ENCODE results near the gene OR4D5. TPM values are rescaled to one million over a fixed set of nuclear protein-coding genes. Genes with fewer than 3 reads are reported as not detected.

Gene OR4D5
- total and polyA plus RNA-seq, 4 donors = 0.19 TPM; not detected in 3

DNA sequence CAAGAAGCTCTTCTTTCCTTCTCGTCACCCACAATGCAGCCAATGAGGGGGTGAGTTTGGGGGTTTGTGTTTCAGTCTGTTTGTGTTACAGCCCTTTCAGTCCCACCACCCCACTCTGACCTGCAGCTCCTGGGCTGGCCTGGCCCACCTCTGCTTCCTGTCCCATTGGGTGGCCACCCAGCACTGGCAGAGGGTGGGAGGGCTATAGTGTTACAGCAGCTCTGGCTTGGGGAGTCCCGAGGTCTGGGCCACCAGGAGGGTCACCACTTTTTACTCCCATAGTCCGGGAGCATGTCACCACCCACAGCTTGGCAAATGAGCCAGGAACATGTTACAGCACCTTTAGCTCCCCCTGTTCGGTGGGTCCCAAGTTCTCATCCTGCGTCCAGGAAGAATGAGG lies 39.9 kb downstream of the OR4D5 start:
- no peaks in the 10 kb centered on the region for H3K36me3 ChIP-seq (ENCODE audit: control insufficient read depth in 4 of 4, insufficient read depth in 3 of 4, low read depth in 1 of 4, low read length in 3 of 4)
- H3K27me3 ChIP-seq (ENCODE audit: control insufficient read depth in 4 of 4, insufficient read depth in 4 of 4, low read length in 3 of 4) = no peaks in the 10 kb centered on the region
- TF ChIP-seq, protein P1, sequence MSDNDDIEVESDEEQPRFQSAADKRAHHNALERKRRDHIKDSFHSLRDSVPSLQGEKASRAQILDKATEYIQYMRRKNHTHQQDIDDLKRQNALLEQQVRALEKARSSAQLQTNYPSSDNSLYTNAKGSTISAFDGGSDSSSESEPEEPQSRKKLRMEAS (IDR thresholded peaks at IDR 0.05) = no peak
- TF ChIP-seq SP1 (IDR thresholded peaks at IDR 0.05) = no peak
- TF ChIP-seq, protein P2, sequence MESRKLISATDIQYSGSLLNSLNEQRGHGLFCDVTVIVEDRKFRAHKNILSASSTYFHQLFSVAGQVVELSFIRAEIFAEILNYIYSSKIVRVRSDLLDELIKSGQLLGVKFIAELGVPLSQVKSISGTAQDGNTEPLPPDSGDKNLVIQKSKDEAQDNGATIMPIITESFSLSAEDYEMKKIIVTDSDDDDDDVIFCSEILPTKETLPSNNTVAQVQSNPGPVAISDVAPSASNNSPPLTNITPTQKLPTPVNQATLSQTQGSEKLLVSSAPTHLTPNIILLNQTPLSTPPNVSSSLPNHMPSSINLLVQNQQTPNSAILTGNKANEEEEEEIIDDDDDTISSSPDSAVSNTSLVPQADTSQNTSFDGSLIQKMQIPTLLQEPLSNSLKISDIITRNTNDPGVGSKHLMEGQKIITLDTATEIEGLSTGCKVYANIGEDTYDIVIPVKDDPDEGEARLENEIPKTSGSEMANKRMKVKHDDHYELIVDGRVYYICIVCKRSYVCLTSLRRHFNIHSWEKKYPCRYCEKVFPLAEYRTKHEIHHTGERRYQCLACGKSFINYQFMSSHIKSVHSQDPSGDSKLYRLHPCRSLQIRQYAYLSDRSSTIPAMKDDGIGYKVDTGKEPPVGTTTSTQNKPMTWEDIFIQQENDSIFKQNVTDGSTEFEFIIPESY (IDR thresholded peaks at IDR 0.05) = no peak
- no peaks in the 10 kb centered on the region for H3K9me3 ChIP-seq (ENCODE audit: control insufficient read depth in 4 of 4, low read length in 3 of 4)
- no peak for DNase-seq (ENCODE audit: low spot score)
- no peaks in the 10 kb centered on the region for H3K4me1 ChIP-seq (ENCODE audit: control insufficient read depth in 4 of 4, insufficient read depth in 4 of 4, low read length in 3 of 4)
- H3K4me3 ChIP-seq (ENCODE audit: low read depth in 1 of 3, low read length in 3 of 3) = no peak overlapping the region
- H3K27ac ChIP-seq (ENCODE audit: low read depth in 1 of 2, low read length in 2 of 2) = no peak overlapping the region
- no peak overlapping the region for H3K9ac ChIP-seq (ENCODE audit: low read depth in 1 of 2, low read length in 2 of 2)
- WGBS = 78% methylated on average over 5 of the region's 5 CpGs

Other genes with a start within 250 kb of the OR4D5 start
- gene ZNF202, start 198.0 kb upstream of the OR4D5 start, total RNA-seq = 1 to 10 TPM; 4.6 to 5.1 TPM
- gene ZNF202, start 198.0 kb upstream of the OR4D5 start, polyA plus RNA-seq = 1 to 10 TPM; 1.2 to 2.0 TPM
- gene OR6X1, start 185.1 kb upstream of the OR4D5 start, total RNA-seq = not detected
- gene OR6X1, start 185.1 kb upstream of the OR4D5 start, polyA plus RNA-seq = not detected
- not detected for gene OR6M1, start 133.3 kb upstream of the OR4D5 start, total RNA-seq
- gene OR6M1, start 133.3 kb upstream of the OR4D5 start, polyA plus RNA-seq = not detected
- gene TMEM225, start 53.9 kb upstream of the OR4D5 start, total RNA-seq = not detected
- not detected for gene TMEM225, start 53.9 kb upstream of the OR4D5 start, polyA plus RNA-seq
- under 1 TPM in 1 of 2 donors, not detected in 1; 0.14 TPM for gene OR8D4, start 37.5 kb upstream of the OR4D5 start, total RNA-seq
- gene OR8D4, start 37.5 kb upstream of the OR4D5 start, polyA plus RNA-seq = not detected
- gene OR6T1, start 4.2 kb downstream of the OR4D5 start, total RNA-seq = not detected
- gene OR6T1, start 4.2 kb downstream of the OR4D5 start, polyA plus RNA-seq = not detected
- gene OR10S1, start 38.2 kb downstream of the OR4D5 start, total RNA-seq = not detected
- gene OR10S1, start 38.2 kb downstream of the OR4D5 start, polyA plus RNA-seq = not detected
- not detected for gene OR10G6, start 55.5 kb downstream of the OR4D5 start, total RNA-seq
- gene OR10G6, start 55.5 kb downstream of the OR4D5 start, polyA plus RNA-seq = not detected
- gene OR10G4, start 73.4 kb downstream of the OR4D5 start, total RNA-seq = not detected
- not detected for gene OR10G4, start 73.4 kb downstream of the OR4D5 start, polyA plus RNA-seq
- gene OR10G9, start 83.4 kb downstream of the OR4D5 start, total RNA-seq = not detected
- gene OR10G9, start 83.4 kb downstream of the OR4D5 start, polyA plus RNA-seq = not detected
- not detected for gene OR10G8, start 87.2 kb downstream of the OR4D5 start, total RNA-seq
- gene OR10G8, start 87.2 kb downstream of the OR4D5 start, polyA plus RNA-seq = not detected
- not detected for gene OR10G7, start 101.7 kb downstream of the OR4D5 start, total RNA-seq
- gene OR10G7, start 101.7 kb downstream of the OR4D5 start, polyA plus RNA-seq = not detected
- 1 to 10 TPM; 2.3 to 5.7 TPM for gene VWA5A, start 175.8 kb downstream of the OR4D5 start, total RNA-seq
- 1 to 10 TPM; 3.4 to 4.0 TPM for gene VWA5A, start 175.8 kb downstream of the OR4D5 start, polyA plus RNA-seq
- gene OR10D3, start 243.7 kb downstream of the OR4D5 start, total RNA-seq = not detected
- gene OR10D3, start 243.7 kb downstream of the OR4D5 start, polyA plus RNA-seq = not detected